HG03280 (cell line): ENCODE data around the gene DDX1.

ENCODE experiments used
- ATAC-seq: cut with Tn5 transposase; IDR thresholded peaks from one replicate; pipeline ENCODE4 v1.9.1; 2021; ENCODE audit warnings: mild to moderate bottlenecking, moderate library complexity; ENCODE audit not compliant: unreplicated experiment

The DDX1 gene

DNA sequence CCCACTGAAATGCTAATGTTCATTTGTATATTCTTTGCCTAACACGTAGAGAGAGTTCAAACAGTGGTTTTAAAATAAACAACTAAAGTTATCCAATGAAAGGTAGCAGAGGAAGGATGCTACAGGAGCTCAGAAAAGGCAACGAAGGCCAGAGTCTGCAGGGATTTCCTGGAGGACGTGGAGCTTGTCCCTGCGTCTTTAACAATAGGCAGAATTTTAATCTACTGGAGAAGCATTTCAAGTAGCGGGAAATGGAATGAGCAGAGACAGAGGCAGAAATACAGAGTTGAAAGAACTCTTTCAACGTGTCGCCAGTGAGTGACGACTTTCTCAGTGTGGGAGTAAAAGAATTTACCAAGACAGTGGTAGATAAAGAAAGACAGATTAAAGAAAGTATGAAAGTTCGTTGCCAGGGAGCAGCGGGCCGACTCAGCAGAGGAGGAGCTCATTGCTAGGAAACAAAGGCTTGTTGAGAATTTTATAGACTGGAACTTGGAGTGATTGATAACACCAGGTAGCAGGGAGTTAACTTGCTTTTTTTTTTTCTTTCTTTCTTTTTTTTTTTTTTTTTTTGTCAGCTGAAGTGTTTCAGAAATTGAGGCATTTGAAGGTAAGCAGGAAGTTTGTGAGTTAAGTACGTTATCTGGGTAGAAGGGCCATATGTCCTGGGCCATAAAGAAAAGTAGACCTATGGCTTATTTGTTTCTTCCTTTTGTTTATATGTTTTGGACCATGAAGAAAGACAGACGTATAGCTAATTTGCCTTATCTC is 29.9 kb upstream of the DDX1 start:
- ATAC-seq: peak; percentile 32

DNA sequence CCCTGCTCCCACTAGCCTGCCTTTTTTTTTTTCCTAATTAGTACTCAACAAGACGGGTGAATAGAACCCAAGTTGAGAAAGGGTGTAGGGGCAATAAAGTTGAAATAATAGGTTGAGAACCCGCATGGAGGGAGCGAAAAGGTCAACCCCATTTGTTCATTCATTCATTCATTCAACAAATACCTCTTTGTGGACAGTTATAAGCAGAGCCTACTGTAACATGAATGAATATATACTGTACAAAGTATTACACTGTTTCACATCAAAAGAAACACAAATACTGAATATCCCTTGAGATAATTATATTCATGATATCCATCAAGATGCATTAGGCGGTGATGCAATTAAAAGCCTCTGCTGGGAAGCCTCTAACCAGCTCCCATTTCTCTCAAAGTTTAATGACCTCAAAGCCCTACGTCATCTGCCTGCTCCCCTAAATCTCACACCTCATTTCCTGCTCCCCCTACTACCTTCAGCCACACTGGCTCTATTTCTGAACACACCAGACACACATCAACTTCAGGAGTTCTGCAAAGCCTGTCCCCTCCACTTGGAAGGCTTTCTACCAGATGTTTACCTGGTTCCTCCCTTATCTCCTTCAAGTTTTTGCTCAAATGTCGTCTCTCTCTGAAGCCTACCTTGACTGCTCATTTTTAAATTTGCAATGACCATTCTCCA is 29.2 kb upstream of the DDX1 start:
- no peak for ATAC-seq

DNA sequence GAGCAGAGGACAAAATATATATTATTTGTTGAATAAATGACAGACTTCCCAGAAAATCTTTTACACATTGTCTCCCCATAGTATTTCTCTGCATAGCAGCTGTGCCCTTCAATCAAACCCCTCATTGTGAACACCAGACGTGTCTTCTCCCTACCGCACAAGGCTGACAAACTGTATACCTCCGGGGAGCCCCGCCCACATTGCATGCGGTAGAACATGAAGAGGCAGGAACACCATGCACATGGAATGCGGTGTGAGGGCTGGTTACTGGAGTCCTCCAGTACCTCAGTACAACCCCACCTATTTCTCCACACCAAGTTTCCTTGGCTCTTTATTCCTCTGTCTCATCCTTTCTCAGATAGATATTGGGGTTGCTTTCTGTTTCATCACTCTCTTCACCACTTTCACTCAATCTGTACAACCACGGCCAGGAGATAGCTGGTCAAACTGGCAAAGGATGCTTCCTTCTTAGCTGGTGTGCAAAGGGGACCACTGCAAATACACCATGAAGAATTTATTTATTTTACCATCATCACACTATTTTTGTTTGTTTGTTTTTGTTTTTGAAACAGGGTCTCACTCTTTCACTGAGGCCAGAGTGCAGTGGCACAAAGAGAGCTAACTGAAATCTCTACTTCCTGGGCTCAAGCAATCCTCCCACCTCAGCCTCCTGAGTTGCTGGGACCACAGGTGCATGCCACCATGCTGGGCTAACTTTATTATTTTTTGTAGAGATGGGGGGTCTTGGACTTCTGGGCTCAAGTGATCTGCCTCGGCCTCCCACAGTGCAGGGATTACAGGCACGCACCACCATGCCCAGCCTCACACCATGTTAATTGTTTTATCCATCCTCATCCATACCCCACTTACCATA is 28.2 kb upstream of the DDX1 start:
- no peak for ATAC-seq

DNA sequence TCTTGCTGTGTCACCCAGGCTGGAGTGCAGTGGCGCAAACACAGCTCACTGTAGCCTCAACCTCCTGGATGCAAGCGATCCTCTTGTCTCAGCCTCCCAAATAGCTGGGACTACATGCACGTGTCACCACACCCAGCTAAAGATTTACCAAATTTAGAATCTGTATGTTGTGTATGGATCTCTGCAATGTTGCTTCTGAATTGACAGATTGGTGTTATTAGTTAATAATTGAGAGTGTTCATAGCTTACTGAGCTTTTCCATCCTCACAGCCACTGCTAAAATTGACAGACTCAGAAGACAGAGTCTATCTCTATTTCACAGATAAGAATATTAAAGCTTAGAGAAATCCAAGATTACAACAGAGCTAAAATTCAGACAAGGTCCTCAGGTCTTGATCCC is 26.3 kb upstream of the DDX1 start:
- no peak for ATAC-seq

DNA sequence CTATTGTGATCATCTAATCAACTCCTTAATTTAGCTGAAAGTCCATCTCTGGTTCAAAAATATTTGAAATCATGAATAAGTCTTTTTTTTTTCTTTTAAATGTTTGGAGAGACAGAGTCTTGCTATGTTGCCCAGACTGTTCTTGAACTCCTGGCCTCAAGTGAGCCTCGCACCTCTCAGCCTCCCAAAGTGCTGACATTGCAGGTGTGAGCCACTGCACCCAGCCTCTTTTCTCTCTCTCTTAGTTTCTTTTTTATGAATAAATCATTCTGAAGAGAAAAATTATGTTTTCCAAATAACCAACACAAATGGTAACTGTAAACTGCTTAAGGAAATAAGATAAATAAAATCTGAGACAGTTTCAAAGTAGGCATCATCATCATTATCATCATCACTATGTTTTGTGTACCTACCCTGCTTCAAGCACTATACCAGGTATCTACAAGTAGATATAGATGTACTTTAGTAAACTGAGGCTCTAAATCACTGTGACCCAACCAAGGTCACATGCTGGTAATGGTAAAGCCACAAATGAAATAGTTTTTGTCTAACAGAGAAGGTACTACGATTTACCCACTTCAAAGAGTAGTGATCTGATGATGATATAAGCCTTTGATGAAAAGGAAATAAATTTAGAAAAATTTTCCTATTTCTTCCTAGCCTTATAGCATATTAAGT is 25.5 kb upstream of the DDX1 start:
- no peak for ATAC-seq

DNA sequence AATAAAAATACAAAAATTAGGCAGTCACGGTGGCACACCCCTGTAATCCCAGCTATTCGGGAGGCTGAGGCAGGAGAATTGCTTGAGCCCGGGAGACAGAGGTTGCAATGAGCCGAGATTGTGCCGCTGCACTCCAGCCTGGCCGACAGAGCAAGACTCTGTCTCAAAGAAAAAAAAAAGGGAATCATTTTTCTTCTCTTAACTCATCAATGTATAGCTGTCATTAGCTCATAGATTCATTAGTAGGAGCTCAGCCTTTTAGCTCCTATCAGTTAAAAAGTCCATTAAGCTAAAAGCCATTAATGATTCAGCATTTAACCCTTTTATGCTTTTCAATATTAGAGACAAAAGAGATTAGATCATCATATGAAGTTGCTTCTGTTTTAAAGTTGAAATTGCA is 24.8 kb upstream of the DDX1 start:
- ATAC-seq: no peak

DNA sequence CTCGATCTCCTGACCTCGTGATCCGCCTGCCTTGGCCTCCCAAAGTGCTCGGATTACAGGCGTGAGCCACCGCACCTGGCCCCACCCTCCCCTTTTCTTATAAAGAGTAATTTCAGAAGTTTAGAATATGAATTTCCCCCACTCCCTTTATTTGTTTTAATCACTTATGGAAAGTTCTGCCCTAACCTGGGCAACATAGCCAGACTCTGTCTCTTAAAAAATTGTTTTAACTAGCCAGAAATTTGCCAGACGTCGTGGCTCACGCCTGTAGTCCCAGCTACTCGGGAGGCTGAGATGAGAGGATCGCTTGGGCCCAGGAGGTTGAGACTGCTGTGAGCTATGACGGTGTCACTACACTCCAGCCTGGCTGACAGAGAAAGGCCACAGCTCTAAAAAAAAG is 22.8 kb upstream of the DDX1 start:
- no peak for ATAC-seq

DNA sequence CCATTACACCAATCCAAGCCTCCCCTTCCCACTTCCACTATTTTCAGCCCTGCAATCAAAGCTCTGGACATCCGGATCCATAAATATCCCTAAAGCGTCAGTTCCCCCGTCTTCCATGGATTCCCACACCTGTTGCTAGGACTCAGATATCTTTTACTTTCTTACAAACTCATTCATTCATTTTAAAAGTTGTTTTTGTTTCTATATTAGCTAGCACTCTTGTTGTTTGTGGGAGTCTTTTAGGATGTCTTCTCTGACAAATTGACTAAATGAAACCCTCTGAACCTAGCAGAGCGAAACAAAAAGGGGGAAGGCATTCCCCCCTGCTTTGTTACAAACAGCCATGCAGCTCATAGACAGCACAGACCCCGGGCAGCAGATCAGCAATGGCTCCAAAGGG is 21.6 kb upstream of the DDX1 start:
- no peak for ATAC-seq

DNA sequence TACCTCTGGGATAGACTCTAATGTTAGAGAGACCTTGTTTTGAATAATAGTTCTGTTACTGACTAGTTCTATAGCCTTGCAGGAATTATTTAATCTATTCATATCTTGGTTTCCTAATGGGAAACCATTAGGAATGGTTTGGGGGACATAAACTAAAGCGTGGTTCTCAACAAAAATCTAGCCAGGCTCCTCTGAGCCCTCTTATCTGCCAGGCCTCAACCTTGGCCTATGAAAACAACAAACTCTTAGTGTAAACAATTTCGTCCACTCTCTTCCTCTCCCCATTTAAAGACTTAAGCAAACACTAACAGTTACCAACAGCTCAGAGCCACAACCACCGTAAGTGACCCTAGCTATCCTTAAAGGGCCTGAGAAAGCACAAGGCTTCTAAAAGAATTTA is 19.9 kb upstream of the DDX1 start:
- ATAC-seq: no peak

DNA sequence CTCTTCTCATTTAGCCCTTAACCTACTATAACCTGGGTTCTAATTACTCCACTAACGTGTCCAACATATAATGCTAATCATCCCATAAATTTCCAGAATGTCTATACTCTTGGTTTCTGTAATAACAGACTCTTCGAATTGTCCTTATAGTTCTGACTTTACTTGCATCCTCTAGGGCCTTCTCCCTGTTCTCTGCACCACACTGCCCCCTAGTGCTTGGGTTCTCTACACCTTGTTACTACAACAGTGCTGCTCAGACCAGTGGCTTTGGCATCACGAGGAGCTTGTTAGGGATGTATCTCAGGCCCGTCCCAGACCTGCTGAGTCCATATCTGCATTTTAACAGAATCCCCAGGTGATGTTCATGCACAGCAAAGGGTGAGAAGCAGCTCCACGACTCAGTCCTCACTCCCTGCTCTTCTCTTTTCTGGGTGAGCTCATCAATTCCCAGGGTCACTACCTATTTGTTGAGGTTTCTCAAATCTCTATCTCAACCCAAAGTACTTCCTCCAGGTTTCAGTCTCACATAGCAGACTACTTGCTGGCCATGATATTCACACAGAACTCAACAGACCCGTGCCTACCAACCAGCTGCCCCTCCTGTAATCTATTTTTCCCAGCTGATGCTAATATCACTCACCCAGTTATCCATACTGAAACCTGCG is 14.5 kb upstream of the DDX1 start:
- ATAC-seq: peak; percentile 93

DNA sequence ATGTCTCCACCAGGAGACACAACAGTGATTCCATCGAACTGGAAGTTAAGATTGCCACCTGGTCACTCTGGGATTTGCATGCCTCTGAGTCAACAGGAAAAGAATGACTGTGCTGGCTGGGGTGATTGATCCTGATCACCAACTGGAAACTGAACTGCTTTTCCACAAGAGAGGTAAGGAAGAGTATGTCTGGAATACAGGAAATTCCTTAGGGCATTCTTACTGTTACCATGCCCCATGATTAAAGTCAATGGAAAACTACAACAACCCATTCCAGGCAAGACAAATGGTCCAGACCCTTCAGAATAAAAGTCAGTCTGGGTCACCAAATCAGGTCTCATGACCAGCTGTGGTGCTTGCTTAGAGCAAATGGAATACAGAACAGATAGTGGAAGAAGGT is 12.0 kb upstream of the DDX1 start:
- no peak for ATAC-seq

DNA sequence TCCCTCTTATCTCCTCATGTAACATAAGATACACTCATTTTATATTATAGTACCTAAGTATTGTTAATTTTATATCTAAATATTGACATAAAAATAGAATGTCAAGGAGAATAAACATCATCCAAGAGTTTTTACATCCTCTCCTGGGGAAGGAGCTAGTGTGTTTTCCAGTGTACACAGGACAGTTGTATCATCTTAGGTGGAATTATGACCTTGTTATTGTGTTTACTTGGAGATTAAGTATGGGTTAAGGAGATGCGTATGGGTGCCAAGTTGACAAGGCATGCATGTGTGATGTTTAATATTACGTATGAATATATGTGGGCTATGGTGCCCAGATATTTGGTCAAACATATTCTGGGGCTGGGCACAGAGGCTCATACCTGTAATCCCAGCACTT is 11.2 kb upstream of the DDX1 start:
- ATAC-seq: no peak

DNA sequence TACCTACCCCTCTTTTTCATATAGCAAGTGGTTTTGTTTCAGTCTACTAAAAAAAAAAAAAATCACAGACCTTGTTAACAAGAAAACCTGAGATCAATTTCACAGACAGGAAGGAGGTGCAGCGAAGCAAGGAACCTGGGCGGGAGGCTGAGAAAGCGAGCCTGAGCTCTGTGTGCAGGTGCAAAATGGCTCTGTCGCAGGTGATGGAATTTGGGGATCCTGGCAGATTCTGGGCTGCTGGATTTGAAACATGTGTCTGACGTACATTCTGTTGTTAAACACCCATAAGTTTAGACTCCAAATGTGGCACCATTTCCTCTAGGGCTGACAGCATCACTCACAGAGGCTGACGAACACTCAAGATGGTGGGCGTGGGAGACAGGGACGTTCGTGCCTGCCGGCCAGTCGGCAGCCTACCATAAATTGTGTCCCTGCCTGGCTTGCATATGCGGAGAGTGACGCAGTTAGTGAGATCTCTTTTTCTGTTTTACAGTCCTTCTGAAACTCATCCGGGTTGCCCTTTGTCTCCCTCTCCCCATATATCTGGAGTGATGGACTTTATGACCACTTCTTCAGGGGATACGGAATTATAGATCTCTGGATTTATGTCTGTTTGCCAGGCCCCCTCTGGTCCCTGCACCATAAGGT is 8.8 kb upstream of the DDX1 start:
- ATAC-seq: no peak

DNA sequence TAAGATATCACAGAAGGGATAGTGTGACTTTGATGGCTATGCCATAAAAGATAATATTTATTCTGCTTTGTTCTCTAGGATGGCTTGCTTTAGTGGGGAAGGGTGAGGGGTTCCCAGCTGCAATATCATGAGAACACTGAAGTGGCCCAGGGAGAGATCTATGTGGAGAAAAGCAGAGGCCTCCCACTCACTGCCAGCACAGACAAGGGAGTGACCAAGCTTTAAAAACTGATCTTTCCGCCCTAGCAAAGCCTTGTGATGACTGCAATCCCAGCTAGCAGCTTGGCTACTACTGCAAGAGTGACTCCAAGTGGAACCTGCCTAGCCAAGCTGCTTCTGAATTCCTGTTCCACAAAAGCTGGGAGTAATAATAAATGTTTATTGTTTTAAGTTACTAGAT is 7.8 kb upstream of the DDX1 start:
- no peak for ATAC-seq

DNA sequence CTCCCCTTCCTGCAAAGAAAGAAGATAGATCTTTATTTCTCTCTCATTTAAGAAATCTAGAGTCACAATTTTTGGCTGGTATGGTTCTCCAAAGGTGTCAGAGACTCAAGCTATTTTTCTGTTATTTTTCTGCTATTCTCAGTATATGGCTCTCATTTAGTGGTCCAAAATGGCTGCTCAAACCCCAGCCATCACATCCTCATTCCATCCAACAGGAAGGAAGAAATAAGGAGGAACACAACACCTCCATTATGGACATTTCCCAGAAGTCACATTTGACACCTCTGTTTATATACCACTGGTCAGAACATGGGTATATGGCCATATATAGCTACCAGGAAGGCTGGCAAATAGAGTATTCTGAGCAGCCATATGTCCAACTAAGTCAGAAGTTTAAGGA is 7.4 kb upstream of the DDX1 start:
- ATAC-seq: no peak

DNA sequence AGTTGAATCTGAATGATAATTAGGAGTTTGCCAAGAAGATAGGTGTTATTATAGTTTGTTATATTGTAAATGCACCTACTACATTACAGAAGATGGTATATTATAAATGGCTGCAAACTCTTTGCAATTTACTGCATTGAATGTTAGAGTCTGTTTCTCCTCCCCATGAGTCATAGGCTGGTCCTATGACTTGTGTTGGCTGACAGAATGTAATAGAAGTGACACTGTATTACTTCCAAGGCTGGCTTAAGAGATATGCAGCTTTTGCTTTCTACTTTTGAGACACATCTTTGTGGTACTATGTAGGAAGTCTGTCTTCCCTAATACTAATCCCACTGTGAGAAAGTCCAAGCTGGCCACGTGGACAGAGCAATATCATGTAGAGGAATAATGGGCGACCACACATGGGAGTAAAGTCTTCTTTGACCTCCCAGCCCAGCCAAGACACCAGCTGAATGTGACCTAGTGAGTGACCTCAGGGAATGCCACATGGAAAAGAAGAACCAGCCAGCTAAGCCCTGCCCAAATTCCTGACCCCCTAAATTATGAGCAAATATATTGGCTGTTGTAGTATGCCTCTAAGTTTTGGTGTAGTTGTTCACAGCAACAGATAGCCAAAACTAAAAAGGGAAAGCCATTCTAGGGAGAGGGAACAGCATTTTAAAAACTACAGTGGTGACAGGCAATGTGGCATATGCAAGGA is 6.8 kb upstream of the DDX1 start:
- no peak for ATAC-seq

DNA sequence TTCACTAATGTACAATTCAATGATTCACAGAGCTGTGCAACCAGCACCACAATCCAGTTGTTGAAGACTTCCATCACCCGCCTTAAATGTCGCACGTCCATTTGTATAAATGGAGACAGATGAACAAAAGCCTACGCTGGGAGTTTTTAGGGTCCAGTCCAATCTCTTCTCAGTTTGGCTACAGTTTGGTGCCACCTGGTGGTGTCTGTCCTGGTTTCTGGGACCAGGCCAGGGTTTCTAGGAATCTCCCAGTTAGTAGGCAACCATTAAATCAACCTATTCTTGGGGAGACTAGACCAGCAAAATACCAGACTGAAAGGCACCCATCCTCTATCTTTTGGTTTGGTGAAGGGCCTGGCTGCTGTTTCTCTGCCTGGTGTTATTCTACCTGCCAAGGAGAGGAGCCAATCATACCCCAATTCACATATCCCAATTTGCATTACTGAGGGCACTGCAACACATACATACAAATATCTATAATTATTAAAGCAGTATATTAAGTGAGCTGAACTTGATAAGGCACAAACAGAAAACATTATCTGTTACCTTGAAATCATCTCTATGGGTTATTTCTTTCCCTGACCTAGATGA is 3.2 kb upstream of the DDX1 start:
- no peak for ATAC-seq

DNA sequence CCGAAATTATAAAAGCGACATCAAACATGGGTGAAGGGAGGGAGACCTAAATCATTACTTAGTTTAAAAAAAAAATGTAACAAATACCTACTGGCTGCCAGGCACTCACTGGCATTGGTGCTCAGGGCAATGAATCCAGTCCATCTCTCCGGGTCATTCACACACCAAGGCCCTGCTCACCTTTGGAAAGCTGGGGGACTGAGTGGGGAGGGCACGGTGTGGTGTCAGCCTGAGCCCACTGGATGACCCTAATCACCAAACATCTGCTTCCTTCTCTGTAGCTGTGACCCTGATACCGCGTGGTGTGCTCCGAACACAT is 336 bp upstream of the DDX1 start:
- no peak for ATAC-seq

DNA sequence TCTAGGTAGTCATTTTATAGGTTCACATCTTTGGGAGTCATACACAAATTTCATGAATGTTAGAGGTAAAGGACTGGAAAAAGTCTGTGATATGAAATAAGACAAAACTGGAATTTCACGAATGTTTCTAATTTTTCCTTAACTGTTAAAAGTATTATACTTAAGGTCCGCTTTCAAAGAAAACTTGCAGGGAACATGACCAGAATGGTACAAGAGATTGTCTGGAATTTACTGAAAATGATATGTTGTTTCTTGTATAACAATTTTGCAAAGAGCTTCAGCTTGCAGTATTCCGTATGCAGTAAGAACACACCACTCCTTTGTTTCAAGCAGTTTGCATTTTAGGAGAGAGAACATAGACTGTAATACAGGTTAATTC is 1.6 kb downstream of the DDX1 start:
- no peak for ATAC-seq
